H9 (cell line): ENCODE data around the gene CRYBG2. TPM values are rescaled to one million over a fixed set of nuclear protein-coding genes. Genes with fewer than 3 reads are reported as not detected.
A peak's percentile ranks its signal among the peaks of the same experiment; 100 is the strongest.

ENCODE experiments used
- DNase-seq: peaks from one replicate; pipeline ENCODE4 v3.0.0-alpha.2; 2017
- H2AFZ ChIP-seq: one replicate; pipeline ENCODE4 v1.6.1; 2013; ENCODE audit warnings: mild to moderate bottlenecking, low read length, control low read depth, moderate library complexity
- H2AK5ac ChIP-seq: 2 replicates; pipeline ENCODE4 v1.6.1; 2013; ENCODE audit warnings: low read length, control low read depth, mixed read lengths; ENCODE audit not compliant: insufficient read length
- H2BK120ac ChIP-seq: one replicate; pipeline ENCODE4 v1.6.1; 2013; ENCODE audit warnings: low read depth, mild to moderate bottlenecking, low read length, control low read depth, inconsistent platforms; ENCODE audit not compliant: poor library complexity, severe bottlenecking
- H2BK12ac ChIP-seq: 2 replicates; pipeline ENCODE4 v1.6.1; 2013; ENCODE audit warnings: low read length, control low read depth, mixed read lengths, low read depth; ENCODE audit not compliant: insufficient read length
- H2BK15ac ChIP-seq: 2 replicates; pipeline ENCODE4 v1.6.1; 2013; ENCODE audit warnings: low read depth, low read length, control low read depth
- H2BK20ac ChIP-seq: one replicate; pipeline ENCODE4 v1.6.1; 2013; ENCODE audit warnings: low read depth, mild to moderate bottlenecking, low read length, control low read depth, inconsistent platforms; ENCODE audit not compliant: poor library complexity, severe bottlenecking
- H2BK5ac ChIP-seq: 2 replicates; pipeline ENCODE4 v1.6.1; 2013; ENCODE audit warnings: low read length, control low read depth, mixed read lengths; ENCODE audit not compliant: insufficient read length
- H3K14ac ChIP-seq: 2 replicates; pipeline ENCODE4 v1.6.1; 2013; ENCODE audit warnings: low read length, control low read depth; ENCODE audit not compliant: insufficient read depth
- H3K18ac ChIP-seq: 2 replicates; pipeline ENCODE4 v1.6.1; 2013; ENCODE audit warnings: low read depth, mild to moderate bottlenecking, mixed read lengths, low read length, control low read depth; ENCODE audit not compliant: insufficient read length
- H3K23ac ChIP-seq: 2 replicates; pipeline ENCODE4 v1.6.1; 2013; ENCODE audit warnings: low read length, control low read depth, mixed read lengths, low read depth; ENCODE audit not compliant: insufficient read length
- H3K23me2 ChIP-seq: 2 replicates; pipeline ENCODE4 v1.6.1; 2013; ENCODE audit warnings: low read depth, mild to moderate bottlenecking, mixed read lengths, low read length, control low read depth; ENCODE audit not compliant: insufficient read length, poor library complexity, severe bottlenecking
- H3K27ac ChIP-seq: 2 replicates; pipeline ENCODE4 v1.5.1; 2013; ENCODE audit warnings: low read length, control low read depth, mixed read lengths, low read depth; ENCODE audit not compliant: insufficient read length
- H3K27me3 ChIP-seq: 2 replicates; pipeline ENCODE4 v1.6.1; 2013; ENCODE audit warnings: low read length, control low read depth, inconsistent platforms; ENCODE audit not compliant: insufficient read depth
- H3K4ac ChIP-seq: 2 replicates; pipeline ENCODE4 v1.6.1; 2013; ENCODE audit warnings: low read depth, mild to moderate bottlenecking, control low read depth, inconsistent platforms, low read length, moderate library complexity
- H3K4me1 ChIP-seq: 2 replicates; pipeline ENCODE4 v1.6.1; 2013; ENCODE audit warnings: low read length, control low read depth, inconsistent platforms; ENCODE audit not compliant: insufficient read depth
- H3K4me2 ChIP-seq: 2 replicates; pipeline ENCODE4 v1.6.1; 2013; ENCODE audit warnings: low read length, control low read depth, mixed read lengths; ENCODE audit not compliant: insufficient read length, insufficient read depth
- H3K56ac ChIP-seq: 2 replicates; pipeline ENCODE4 v1.6.1; 2013; ENCODE audit warnings: low read depth, mild to moderate bottlenecking, mixed read lengths, low read length, control low read depth; ENCODE audit not compliant: insufficient read length
- H3K79me1 ChIP-seq: 2 replicates; pipeline ENCODE4 v1.6.1; 2013; ENCODE audit warnings: low read depth, mild to moderate bottlenecking, moderate library complexity, low read length, control low read depth, inconsistent platforms; ENCODE audit not compliant: insufficient read depth, poor library complexity, severe bottlenecking
- H3K79me2 ChIP-seq: 2 replicates; pipeline ENCODE4 v1.6.1; 2013; ENCODE audit warnings: low read length, control low read depth, inconsistent platforms; ENCODE audit not compliant: insufficient read depth
- H3K9ac ChIP-seq: 2 replicates; pipeline ENCODE4 v1.6.1; 2013; ENCODE audit warnings: low read length, control low read depth, mixed read lengths; ENCODE audit not compliant: insufficient read length; ENCODE audit errors: extremely low read depth
- H3K9me3 ChIP-seq: one replicate; pipeline ENCODE4 v1.6.1; 2013; ENCODE audit warnings: low read depth, low read length, inconsistent platforms; ENCODE audit not compliant: control insufficient read depth
- H3T11ph ChIP-seq: one replicate; pipeline ENCODE4 v1.6.1; 2013; ENCODE audit warnings: mild to moderate bottlenecking, low read length, control low read depth, inconsistent platforms
- H4K20me1 ChIP-seq: one replicate; pipeline ENCODE4 v1.6.1; 2013; ENCODE audit not compliant: control insufficient read depth, insufficient read length, insufficient read depth
- H4K5ac ChIP-seq: 2 replicates; pipeline ENCODE4 v1.6.1; 2013; ENCODE audit warnings: low read depth, mild to moderate bottlenecking, mixed read lengths, low read length, control low read depth; ENCODE audit not compliant: insufficient read length
- H4K8ac ChIP-seq: replicated peaks from 2 replicates; pipeline ENCODE4 v1.6.1; 2013; ENCODE audit warnings: low read length, control low read depth, mixed read lengths, low read depth; ENCODE audit not compliant: insufficient read length
- H4K91ac ChIP-seq: 2 replicates; pipeline ENCODE4 v1.6.1; 2013; ENCODE audit warnings: low read depth, mild to moderate bottlenecking, moderate library complexity, mixed read lengths, low read length, control low read depth; ENCODE audit not compliant: insufficient read length
- H3K27ac Mint-ChIP-seq, 3 experiments: 2 replicates in 2 of 3; 3 replicates in 1 of 3; pipeline ENCODE4 v1.8.0; 2020 to 2021; ENCODE audit warnings: mixed read lengths in 3 of 3, mild to moderate bottlenecking in 1 of 3, moderate library complexity in 1 of 3
- H3K27me3 Mint-ChIP-seq: 2 replicates; pipeline ENCODE4 v1.8.0; 2021; ENCODE audit warnings: low read depth, mild to moderate bottlenecking, moderate library complexity, mixed read lengths
- H3K36me3 Mint-ChIP-seq, 3 experiments: 2 replicates in 2 of 3; 3 replicates in 1 of 3; pipeline ENCODE4 v1.8.0; 2020 to 2021; ENCODE audit warnings: low read depth in 3 of 3, mixed read lengths in 3 of 3; ENCODE audit not compliant: insufficient read depth in 1 of 3
- H3K4me1 Mint-ChIP-seq, 2 experiments: 2 replicates each; pipeline ENCODE4 v1.8.0; 2020; ENCODE audit warnings: mixed read lengths in 2 of 2
- H3K4me3 Mint-ChIP-seq, 2 experiments: 2 replicates in 1 of 2; 3 replicates in 1 of 2; pipeline ENCODE4 v1.8.0; 2020 to 2021; ENCODE audit warnings: mild to moderate bottlenecking in 2 of 2, mixed read lengths in 2 of 2, moderate library complexity in 1 of 2
- H3K9me3 Mint-ChIP-seq, 2 experiments: 2 replicates in 1 of 2; 3 replicates in 1 of 2; pipeline ENCODE4 v1.8.0; 2020; ENCODE audit warnings: mild to moderate bottlenecking in 2 of 2, mixed read lengths in 2 of 2, moderate library complexity in 1 of 2
- CTCF ChIP-seq: fragments of 200-600 bp; sonication (generic); conservative IDR thresholded peaks from 3 replicates; pipeline ENCODE4 v1.8.0; 2021; ENCODE audit warnings: antibody characterized with exemption, mild to moderate bottlenecking
- WGBS: extraction: QIAGEN DNeasy Blood & Tissue Kit; methylation state at CpG from one replicate; pipeline ENCODE4 v1.1.7; 2013; ENCODE audit warnings: missing lambda C conversion rate, low lambda C conversion rate, mixed read lengths; ENCODE audit not compliant: insufficient read length; ENCODE audit errors: extremely low coverage; 5-methylcytosine and 5-hydroxymethylcytosine counted together
- total RNA-seq: library from RNA; stranded (reverse); gene quantifications from 2 replicates; pipeline ENCODE4 v1.2.1, GENCODE V29; 2021

The CRYBG2 gene
- total RNA-seq, 1 experiment from 2014 or later, result 12.8 TPM

- H2AFZ ChIP-seq, result no peak overlapping the region
- no peak for TF ChIP-seq CTCF
- no peak overlapping the region for H4K8ac ChIP-seq
- no peaks in the 10 kb centered on the region for H3K9me3 ChIP-seq
- no peak overlapping the region for H3K14ac ChIP-seq
- H3K9ac ChIP-seq, result no peak overlapping the region
- H4K91ac ChIP-seq, result no peak overlapping the region
- WGBS, result no CpG with 5 or more reads among the region's 22 CpGs
- H3K4me1 Mint-ChIP-seq, result peaks cover 46 to 49% of the 10 kb centered on the region in 2 experiments
- H3K9me3 Mint-ChIP-seq, result no peaks in the 10 kb centered on the region; a peak in 1 of 5 replicates
- no peak overlapping the region for H2BK20ac ChIP-seq
- peaks cover 11% of the 10 kb centered on the region; the same call in 1 of the 2 replicates for H3K4me1 ChIP-seq
- H3K4ac ChIP-seq, result no peak overlapping the region
- no peaks in the 10 kb centered on the region for H3K27me3 ChIP-seq
- no peak overlapping the region for H2AK5ac ChIP-seq
- peaks cover 17 to 26% (median 26%) of the 10 kb centered on the region in 3 experiments for H3K36me3 Mint-ChIP-seq
- H3K23ac ChIP-seq, result no peak overlapping the region
- no peak overlapping the region for H2BK15ac ChIP-seq
- H3K23me2 ChIP-seq, result peaks cover 13% of the 10 kb centered on the region
- H3K18ac ChIP-seq, result no peak overlapping the region
- H4K5ac ChIP-seq, result no peak overlapping the region
- H3K27ac ChIP-seq, result no peak overlapping the region
- H3T11ph ChIP-seq, result no peak overlapping the region
- no peak overlapping the region for H2BK5ac ChIP-seq
- no peak overlapping the region for H2BK12ac ChIP-seq
- peaks cover 2% of the 10 kb centered on the region for H4K20me1 ChIP-seq
- no peaks in the 10 kb centered on the region for H3K79me2 ChIP-seq
- no peak overlapping the region for H3K4me2 ChIP-seq
- H3K56ac ChIP-seq, result no peak overlapping the region
- no peak overlapping the region for H2BK120ac ChIP-seq
- H3K4me3 Mint-ChIP-seq, result peak overlapping the region in 1 of 2 experiments; percentile 80; a peak in 3 of 5 replicates
- peak; percentile 55 for DNase-seq
- H3K27ac Mint-ChIP-seq, result peak overlapping the region in 2 of 3 experiments; percentile 6 to 80; a peak in 2 of 7 replicates
- no peaks in the 10 kb centered on the region; the same call in 1 of the 2 replicates for H3K27me3 Mint-ChIP-seq
- no peaks in the 10 kb centered on the region for H3K79me1 ChIP-seq
Observed at GRCh38 chr1:26282401-26282918, 71.5 kb downstream of the CRYBG2 start.
